ENCODE data around the gene YARS1. TPM values are rescaled to one million over a fixed set of nuclear protein-coding genes. Genes with fewer than 3 reads are reported as not detected.
A peak's percentile ranks its signal among the peaks of the same experiment; 100 is the strongest.

The YARS1 gene
- total and polyA plus RNA-seq, 2 experiments from 2014 or later: 134 to 182 TPM

DNA sequence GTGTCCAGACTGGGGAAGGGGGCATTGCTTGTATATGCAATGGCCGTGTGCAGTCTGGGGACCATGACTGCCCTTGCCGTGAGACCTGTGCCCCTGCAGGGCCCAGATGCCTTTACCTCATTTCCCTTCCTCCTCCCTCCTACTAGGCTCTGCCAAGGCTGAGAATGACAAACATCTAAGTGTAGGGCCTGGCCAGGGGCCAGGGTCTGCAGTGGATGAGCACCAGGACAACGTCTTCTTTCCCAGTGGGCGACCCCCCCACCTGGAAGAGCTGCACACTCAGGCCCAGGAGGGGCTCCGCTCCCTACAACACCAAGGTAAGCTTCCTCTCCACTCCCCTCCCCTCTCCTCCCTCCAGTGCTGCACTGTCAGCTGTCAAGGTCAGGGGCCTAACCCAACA is 49.5 kb downstream of the YARS1 start (continued):
- TF ChIP-seq, protein P1, sequence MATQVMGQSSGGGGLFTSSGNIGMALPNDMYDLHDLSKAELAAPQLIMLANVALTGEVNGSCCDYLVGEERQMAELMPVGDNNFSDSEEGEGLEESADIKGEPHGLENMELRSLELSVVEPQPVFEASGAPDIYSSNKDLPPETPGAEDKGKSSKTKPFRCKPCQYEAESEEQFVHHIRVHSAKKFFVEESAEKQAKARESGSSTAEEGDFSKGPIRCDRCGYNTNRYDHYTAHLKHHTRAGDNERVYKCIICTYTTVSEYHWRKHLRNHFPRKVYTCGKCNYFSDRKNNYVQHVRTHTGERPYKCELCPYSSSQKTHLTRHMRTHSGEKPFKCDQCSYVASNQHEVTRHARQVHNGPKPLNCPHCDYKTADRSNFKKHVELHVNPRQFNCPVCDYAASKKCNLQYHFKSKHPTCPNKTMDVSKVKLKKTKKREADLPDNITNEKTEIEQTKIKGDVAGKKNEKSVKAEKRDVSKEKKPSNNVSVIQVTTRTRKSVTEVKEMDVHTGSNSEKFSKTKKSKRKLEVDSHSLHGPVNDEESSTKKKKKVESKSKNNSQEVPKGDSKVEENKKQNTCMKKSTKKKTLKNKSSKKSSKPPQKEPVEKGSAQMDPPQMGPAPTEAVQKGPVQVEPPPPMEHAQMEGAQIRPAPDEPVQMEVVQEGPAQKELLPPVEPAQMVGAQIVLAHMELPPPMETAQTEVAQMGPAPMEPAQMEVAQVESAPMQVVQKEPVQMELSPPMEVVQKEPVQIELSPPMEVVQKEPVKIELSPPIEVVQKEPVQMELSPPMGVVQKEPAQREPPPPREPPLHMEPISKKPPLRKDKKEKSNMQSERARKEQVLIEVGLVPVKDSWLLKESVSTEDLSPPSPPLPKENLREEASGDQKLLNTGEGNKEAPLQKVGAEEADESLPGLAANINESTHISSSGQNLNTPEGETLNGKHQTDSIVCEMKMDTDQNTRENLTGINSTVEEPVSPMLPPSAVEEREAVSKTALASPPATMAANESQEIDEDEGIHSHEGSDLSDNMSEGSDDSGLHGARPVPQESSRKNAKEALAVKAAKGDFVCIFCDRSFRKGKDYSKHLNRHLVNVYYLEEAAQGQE (IDR thresholded peaks at IDR 0.05; ENCODE audit: unreplicated experiment): no peak

DNA sequence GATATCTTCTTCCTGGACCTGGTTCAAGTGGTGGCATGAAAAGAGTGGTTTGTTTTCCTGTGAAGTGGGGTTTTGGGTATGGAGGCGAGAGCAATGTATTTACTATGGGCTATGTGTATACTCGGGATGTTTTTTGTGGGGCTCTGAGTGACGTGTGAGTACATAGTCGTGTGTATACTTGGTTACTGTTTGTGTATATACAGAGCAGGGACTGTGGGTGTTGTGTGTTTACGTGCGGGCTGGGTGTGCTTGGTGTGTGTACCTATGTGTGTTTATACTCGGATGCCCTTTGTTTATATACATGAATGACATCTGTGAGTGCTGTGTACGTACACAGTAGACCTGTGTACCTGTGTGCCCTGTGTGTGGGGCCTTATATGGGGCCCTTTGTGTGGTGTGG is 50.0 kb downstream of the YARS1 start:
- Histone ChIP-seq H3K27ac (ENCODE audit: low read depth) (peak overlapping the region; percentile 98), H4K20me1 (replicated peaks; ENCODE audit: insufficient read depth) (peaks cover 22% of the 10 kb centered on the region), H3K4me2 (peak overlapping the region; percentile 99), H3K4me1 (ENCODE audit: insufficient read depth) (peaks cover 49% of the 10 kb centered on the region), H3K9me2 (ENCODE audit: insufficient read depth) (no peaks in the 10 kb centered on the region), H3K4me3 (peak overlapping the region; percentile 64), H3K79me2 (replicated peaks; ENCODE audit: insufficient read depth) (peaks cover 59% of the 10 kb centered on the region), H2AFZ (no peak overlapping the region), H3K36me3 (ENCODE audit: insufficient read depth) (0 out of 2 replicates have a peak, but pooled peaks cover 9% of the 10 kb centered on the region), H3F3A (replicated peaks; ENCODE audit: low read depth) (peaks cover 22% of the 10 kb centered on the region), H3K27me3 (ENCODE audit: insufficient read depth) (no peaks in the 10 kb centered on the region)
- H3K9me3 Mint-ChIP-seq: no peaks in the 10 kb centered on the region; the same call in 2 of the 3 replicates
- H3K36me3 Mint-ChIP-seq (ENCODE audit: low read depth): peaks cover 43% of the 10 kb centered on the region
- H3K27ac Mint-ChIP-seq: peak overlapping the region; percentile 28
- H3K4me3 Mint-ChIP-seq: peak overlapping the region; percentile 62
- DNase-seq (ENCODE audit: low spot score) (no peak), ATAC-seq (no peak)
- H3K27me3 Mint-ChIP-seq (ENCODE audit: insufficient read depth, low read depth, poor library complexity): peaks cover 12% of the 10 kb centered on the region
- H3K4me1 Mint-ChIP-seq: peaks cover 45% of the 10 kb centered on the region
- TF ChIP-seq, protein P2, sequence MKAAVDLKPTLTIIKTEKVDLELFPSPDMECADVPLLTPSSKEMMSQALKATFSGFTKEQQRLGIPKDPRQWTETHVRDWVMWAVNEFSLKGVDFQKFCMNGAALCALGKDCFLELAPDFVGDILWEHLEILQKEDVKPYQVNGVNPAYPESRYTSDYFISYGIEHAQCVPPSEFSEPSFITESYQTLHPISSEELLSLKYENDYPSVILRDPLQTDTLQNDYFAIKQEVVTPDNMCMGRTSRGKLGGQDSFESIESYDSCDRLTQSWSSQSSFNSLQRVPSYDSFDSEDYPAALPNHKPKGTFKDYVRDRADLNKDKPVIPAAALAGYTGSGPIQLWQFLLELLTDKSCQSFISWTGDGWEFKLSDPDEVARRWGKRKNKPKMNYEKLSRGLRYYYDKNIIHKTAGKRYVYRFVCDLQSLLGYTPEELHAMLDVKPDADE (IDR thresholded peaks at IDR 0.05): no peak
- TF ChIP-seq POLR2AphosphoS5 (IDR thresholded peaks at IDR 0.05; ENCODE audit: low read depth) (no peak), NANOG (IDR thresholded peaks at IDR 0.05; ENCODE audit: borderline replicate concordance) (no peak)

DNA sequence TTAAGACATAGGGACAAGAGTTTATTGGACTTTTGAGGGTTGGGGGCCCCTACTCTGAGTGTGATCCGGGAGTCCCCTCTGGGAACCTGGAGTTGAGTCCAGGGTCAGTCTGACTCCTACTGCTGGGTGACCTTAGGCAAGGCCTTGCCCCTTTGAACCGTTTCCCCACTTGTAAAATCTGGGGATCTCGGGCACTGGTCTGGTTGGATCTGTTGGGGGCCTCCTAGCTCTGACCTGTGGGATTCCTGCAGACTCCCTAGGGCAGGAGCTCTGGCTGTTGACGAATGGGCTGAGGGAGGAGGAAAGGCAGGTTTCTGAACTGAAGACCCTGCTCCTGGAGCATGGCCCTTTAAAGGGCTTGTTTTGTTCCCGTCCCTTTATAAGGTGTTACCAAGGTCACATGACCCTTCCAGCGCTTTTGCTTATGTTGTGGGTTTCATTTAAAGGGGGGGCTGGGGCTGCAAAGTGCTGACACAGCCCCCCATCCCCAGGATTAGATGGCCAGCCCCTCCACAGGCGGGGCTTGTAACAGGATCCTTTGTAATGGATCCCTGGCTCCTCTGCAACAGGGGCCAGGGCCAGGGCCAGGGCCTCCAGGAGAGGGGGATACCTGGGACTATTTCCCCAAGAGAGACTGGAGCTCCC is 50.7 kb downstream of the YARS1 start:
- Mint-ChIP-seq H3K27ac (peak overlapping the region; percentile 28), H3K27me3 (ENCODE audit: insufficient read depth, low read depth, poor library complexity) (peaks cover 12% of the 10 kb centered on the region), H3K36me3 (ENCODE audit: low read depth) (peaks cover 43% of the 10 kb centered on the region), H3K9me3 (no peaks in the 10 kb centered on the region; the same call in 2 of the 3 replicates), H3K4me1 (peaks cover 52% of the 10 kb centered on the region), H3K4me3 (peak overlapping the region; percentile 62)
- ATAC-seq (peak; percentile 57), DNase-seq (ENCODE audit: low spot score) (peak; percentile 67)
- Histone ChIP-seq H3K4me3 (peak overlapping the region; percentile 64), H3K4me2 (peak overlapping the region; percentile 99), H3K27ac (ENCODE audit: low read depth) (peak overlapping the region; percentile 98), H2AFZ (no peak overlapping the region), H3F3A (replicated peaks; ENCODE audit: low read depth) (peaks cover 27% of the 10 kb centered on the region), H3K9me2 (ENCODE audit: insufficient read depth) (no peaks in the 10 kb centered on the region), H3K36me3 (ENCODE audit: insufficient read depth) (0 out of 2 replicates have a peak, but pooled peaks cover 9% of the 10 kb centered on the region), H3K27me3 (ENCODE audit: insufficient read depth) (no peaks in the 10 kb centered on the region), H3K4me1 (ENCODE audit: insufficient read depth) (peaks cover 56% of the 10 kb centered on the region), H3K79me2 (replicated peaks; ENCODE audit: insufficient read depth) (peaks cover 66% of the 10 kb centered on the region), H4K20me1 (replicated peaks; ENCODE audit: insufficient read depth) (peaks cover 21% of the 10 kb centered on the region)
- TF ChIP-seq, protein P2 (IDR thresholded peaks at IDR 0.05): peak; percentile 4; the same call in 1 of the 2 replicates
- TF ChIP-seq ZNF114 (CRISPR knock-in tag; IDR thresholded peaks at IDR 0.05) (no peak), POLR2AphosphoS5 (IDR thresholded peaks at IDR 0.05; ENCODE audit: low read depth) (peak; percentile 19; the same call in 1 of the 2 replicates)
